Esophagus squamous epithelium (tissue), 4 donors: ENCODE data around the gene NUDT6.
A peak's percentile ranks its signal among the peaks of the same experiment; 100 is the strongest.

Experiments
- POLR2A ChIP-seq, 4 donors: fragments of 450-650 bp; IDR thresholded peaks; one replicate each; pipeline ENCODE4 v1.6.1; 2017; ENCODE audit warnings: antibody characterized with exemption in 4 of 4, mild to moderate bottlenecking in 4 of 4, moderate library complexity in 3 of 4
- TF ChIP-seq, protein P1 (sequence below), 6 experiments: fragments of 450-650 bp in 4 of 6; fragments of 200-600 bp in 2 of 6; sonication (generic) in 2 of 6; IDR thresholded peaks; one replicate each; pipeline ENCODE4 v1.5.1; 2016 to 2019; ENCODE audit warnings: antibody characterized with exemption in 6 of 6, mild to moderate bottlenecking in 4 of 6, moderate library complexity in 4 of 6

DNA sequence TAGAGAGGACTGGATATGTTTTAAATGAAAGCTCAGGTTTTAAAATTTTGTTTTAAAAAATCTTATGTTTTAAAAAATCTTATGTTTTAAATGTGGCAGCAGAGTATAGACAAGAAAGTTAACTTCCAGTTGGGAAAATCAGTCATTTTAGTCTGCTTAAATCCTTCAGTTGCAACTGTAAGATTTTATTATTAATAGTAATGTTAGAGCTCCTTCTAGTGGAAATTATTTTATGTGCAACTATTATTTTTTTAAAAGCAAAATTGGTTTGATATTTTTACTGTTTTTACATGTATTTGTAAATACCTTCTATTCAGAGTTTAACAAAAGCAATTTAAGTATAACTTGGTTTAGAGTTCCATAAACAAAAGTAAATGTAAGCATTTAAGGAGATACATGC lies 8.5 kb upstream of the NUDT6 start:
- TF ChIP-seq POLR2A (IDR thresholded peaks at IDR 0.05) = no peak
- TF ChIP-seq, protein P1, sequence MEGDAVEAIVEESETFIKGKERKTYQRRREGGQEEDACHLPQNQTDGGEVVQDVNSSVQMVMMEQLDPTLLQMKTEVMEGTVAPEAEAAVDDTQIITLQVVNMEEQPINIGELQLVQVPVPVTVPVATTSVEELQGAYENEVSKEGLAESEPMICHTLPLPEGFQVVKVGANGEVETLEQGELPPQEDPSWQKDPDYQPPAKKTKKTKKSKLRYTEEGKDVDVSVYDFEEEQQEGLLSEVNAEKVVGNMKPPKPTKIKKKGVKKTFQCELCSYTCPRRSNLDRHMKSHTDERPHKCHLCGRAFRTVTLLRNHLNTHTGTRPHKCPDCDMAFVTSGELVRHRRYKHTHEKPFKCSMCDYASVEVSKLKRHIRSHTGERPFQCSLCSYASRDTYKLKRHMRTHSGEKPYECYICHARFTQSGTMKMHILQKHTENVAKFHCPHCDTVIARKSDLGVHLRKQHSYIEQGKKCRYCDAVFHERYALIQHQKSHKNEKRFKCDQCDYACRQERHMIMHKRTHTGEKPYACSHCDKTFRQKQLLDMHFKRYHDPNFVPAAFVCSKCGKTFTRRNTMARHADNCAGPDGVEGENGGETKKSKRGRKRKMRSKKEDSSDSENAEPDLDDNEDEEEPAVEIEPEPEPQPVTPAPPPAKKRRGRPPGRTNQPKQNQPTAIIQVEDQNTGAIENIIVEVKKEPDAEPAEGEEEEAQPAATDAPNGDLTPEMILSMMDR (IDR thresholded peaks at IDR 0.05) = peak in 4 of 6 experiments; percentile 35 to 68 (median 59)
